ENCODE data around the gene HDLBP. TPM values are rescaled to one million over a fixed set of nuclear protein-coding genes. Genes with fewer than 3 reads are reported as not detected.
"Not testable (repeated sequence)": the region's sequence is repeated elsewhere in the genome, so short reads cannot be mapped to it uniquely, and the experiment has no call there.

HDLBP gene
- total and polyA plus RNA-seq, 2 experiments from 2014 or later, result 230 to 306 TPM

GRCh38 chr2:241279413-241279812, 36.1 kb downstream of the HDLBP start (continued):
- TF ChIP-seq CTCF (conservative IDR thresholded peaks at IDR 0.05; ENCODE audit: low read depth in 2 of 2), result no peak
- no peak for TF ChIP-seq ZNF114 (CRISPR knock-in tag; IDR thresholded peaks at IDR 0.05)
- TF ChIP-seq ETS1 (IDR thresholded peaks at IDR 0.05), result no peak
- TF ChIP-seq JUNB (IDR thresholded peaks at IDR 0.05; ENCODE audit: unreplicated experiment), result no peak

DNA sequence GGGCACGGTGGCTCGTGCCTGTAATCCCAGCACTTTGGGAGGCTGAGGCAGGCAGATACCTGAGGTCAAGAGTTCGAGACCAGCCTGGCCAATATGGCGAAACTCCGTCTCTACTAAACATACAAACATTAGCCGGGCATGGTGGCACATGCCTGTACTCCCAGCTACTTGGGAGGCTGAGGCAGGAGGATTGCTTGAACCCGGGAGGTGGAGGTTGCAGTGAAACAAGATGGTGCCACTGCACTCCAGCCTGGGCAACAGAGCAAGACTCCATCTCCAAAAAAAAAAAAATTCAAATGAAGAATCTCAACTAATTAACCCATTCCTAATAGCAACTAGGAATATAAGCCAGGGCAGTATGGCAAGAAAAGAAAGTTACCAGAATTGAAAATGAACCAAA, 37.2 kb downstream of the HDLBP start:
- not testable (repeated sequence) for H3K27ac ChIP-seq (ENCODE audit: low read depth); H3F3A ChIP-seq (replicated peaks; ENCODE audit: low read depth); H2AFZ ChIP-seq; H3K36me3 ChIP-seq (ENCODE audit: insufficient read depth); H3K4me3 Mint-ChIP-seq; H3K36me3 Mint-ChIP-seq (ENCODE audit: low read depth); H3K27me3 ChIP-seq (ENCODE audit: insufficient read depth); H3K27ac Mint-ChIP-seq; ATAC-seq; H3K4me2 ChIP-seq; H3K9me2 ChIP-seq (ENCODE audit: insufficient read depth); DNase-seq (ENCODE audit: low spot score); H3K4me3 ChIP-seq; H3K27me3 Mint-ChIP-seq (ENCODE audit: insufficient read depth, low read depth, poor library complexity); H3K9me3 Mint-ChIP-seq
- Histone ChIP-seq H4K20me1 (replicated peaks; ENCODE audit: insufficient read depth) (peaks cover 45% of the 10 kb centered on the region), H3K79me2 (replicated peaks; ENCODE audit: insufficient read depth) (peaks cover 100% of the 10 kb centered on the region), H3K4me1 (ENCODE audit: insufficient read depth) (peaks cover 22% of the 10 kb centered on the region)
- H3K4me1 Mint-ChIP-seq, result peaks cover 28% of the 10 kb centered on the region

DNA sequence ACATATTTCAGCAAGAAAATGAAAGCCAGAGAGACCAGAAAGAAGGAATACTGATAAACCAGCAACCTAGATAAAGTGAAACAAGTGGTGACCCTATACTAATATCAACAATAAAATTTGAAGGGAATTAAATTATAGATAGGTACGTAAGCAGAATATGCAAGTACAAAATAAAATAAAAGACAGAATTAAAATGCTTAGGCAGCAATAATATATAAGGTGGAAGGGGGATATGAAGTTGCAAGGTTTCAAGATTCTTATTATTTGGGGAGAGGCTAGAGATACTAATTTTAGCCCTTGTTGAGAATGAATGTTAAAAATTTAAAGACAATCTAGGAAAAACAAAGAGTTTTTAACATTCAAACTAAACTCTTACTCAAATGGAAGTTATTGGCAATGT, 39.6 kb downstream of the HDLBP start:
- Histone ChIP-seq H2AFZ (no peak overlapping the region), H3K36me3 (ENCODE audit: insufficient read depth) (no peaks in the 10 kb centered on the region), H3K27me3 (ENCODE audit: insufficient read depth) (no peaks in the 10 kb centered on the region), H4K20me1 (replicated peaks; ENCODE audit: insufficient read depth) (peaks cover 37% of the 10 kb centered on the region), H3K9me2 (ENCODE audit: insufficient read depth) (no peaks in the 10 kb centered on the region), H3F3A (replicated peaks; ENCODE audit: low read depth) (0 out of 2 replicates have a peak, but pooled peaks cover 3% of the 10 kb centered on the region), H3K27ac (ENCODE audit: low read depth) (no peak overlapping the region), H3K4me2 (no peak overlapping the region), H3K4me1 (ENCODE audit: insufficient read depth) (peaks cover 32% of the 10 kb centered on the region), H3K79me2 (replicated peaks; ENCODE audit: insufficient read depth) (peaks cover 93% of the 10 kb centered on the region), H3K4me3 (no peak overlapping the region)
- Mint-ChIP-seq H3K4me3 (no peak overlapping the region), H3K27ac (no peak overlapping the region), H3K4me1 (peaks cover 36% of the 10 kb centered on the region), H3K27me3 (ENCODE audit: insufficient read depth, low read depth, poor library complexity) (peaks cover 12% of the 10 kb centered on the region), H3K9me3 (no peaks in the 10 kb centered on the region), H3K36me3 (ENCODE audit: low read depth) (peaks cover 3% of the 10 kb centered on the region; the same call in 1 of the 3 replicates)
- DNase-seq (ENCODE audit: low spot score), result no peak
- no peak for ATAC-seq
- TF ChIP-seq ZNF462 (CRISPR knock-in tag; IDR thresholded peaks at IDR 0.05) (no peak), ZNF114 (CRISPR knock-in tag; IDR thresholded peaks at IDR 0.05) (no peak), POLR2AphosphoS5 (IDR thresholded peaks at IDR 0.05; ENCODE audit: low read depth) (no peak), EZH2phosphoT487 (IDR thresholded peaks at IDR 0.05; ENCODE audit: unreplicated experiment) (no peak), NANOG (IDR thresholded peaks at IDR 0.05; ENCODE audit: borderline replicate concordance) (no peak), EZH2 (IDR thresholded peaks at IDR 0.05; ENCODE audit: low read depth, unreplicated experiment) (no peak), CREB1 (CRISPR knock-in tag; IDR thresholded peaks at IDR 0.05; ENCODE audit: low read depth) (no peak)
